HEK293 (cell line): ENCODE results near the gene NENF.

ENCODE experiments used
- CTCF ChIP-seq: fragments of 450-650 bp; formaldehyde crosslinking; IDR thresholded peaks from 2 replicates; pipeline ENCODE4 v1.5.1; 2016; ENCODE audit warnings: missing biosample characterization, missing genetic modification characterization
- REST ChIP-seq: fragments of 450-650 bp; formaldehyde crosslinking; IDR thresholded peaks from 2 replicates; pipeline ENCODE4 v1.5.1; 2016; ENCODE audit warnings: missing biosample characterization, missing genetic modification characterization
- ZNF175 ChIP-seq: fragments of 450-650 bp; formaldehyde crosslinking; IDR thresholded peaks from 2 replicates; pipeline ENCODE4 v1.5.1; 2016; ENCODE audit warnings: missing biosample characterization, missing genetic modification characterization

- no peak for TF ChIP-seq REST
- no peak for TF ChIP-seq ZNF175 (tag by site-specific recombination)
- TF ChIP-seq CTCF (tag by site-specific recombination): no peak
These were observed 1.1 kb upstream of the NENF start for GRCh38 chr1:212431644-212432043.
